Ishikawa (cell line): ENCODE results near the gene ZSCAN30.

ENCODE experiments used
- CEBPB ChIP-seq: IDR thresholded peaks from 2 replicates; pipeline ENCODE4 v1.6.1; 2012
- CREB1 ChIP-seq: IDR thresholded peaks from 2 replicates; pipeline ENCODE4 v1.6.1; 2012; ENCODE audit warnings: low read depth
- EGR1 ChIP-seq: IDR thresholded peaks from 2 replicates; pipeline ENCODE4 v1.6.1; 2012
- EP300 ChIP-seq: IDR thresholded peaks from 2 replicates; pipeline ENCODE4 v1.6.1; 2012; ENCODE audit warnings: borderline replicate concordance
- FOXM1 ChIP-seq: IDR thresholded peaks from 2 replicates; pipeline ENCODE4 v1.6.1; 2012; ENCODE audit warnings: low read depth, borderline replicate concordance
- NFIC ChIP-seq: IDR thresholded peaks from 2 replicates; pipeline ENCODE4 v1.6.1; 2012
- RAD21 ChIP-seq: IDR thresholded peaks from 2 replicates; pipeline ENCODE4 v1.6.1; 2012; ENCODE audit warnings: low read depth
- TAF1 ChIP-seq: IDR thresholded peaks from 2 replicates; pipeline ENCODE4 v1.6.1; 2012; ENCODE audit warnings: low read depth, mild to moderate bottlenecking
- TCF12 ChIP-seq: IDR thresholded peaks from 2 replicates; pipeline ENCODE4 v1.6.1; 2012; ENCODE audit warnings: low read depth
- TEAD4 ChIP-seq: IDR thresholded peaks from 2 replicates; pipeline ENCODE4 v1.6.1; 2012
- YY1 ChIP-seq: IDR thresholded peaks from 2 replicates; pipeline ENCODE4 v1.6.1; 2012; ENCODE audit warnings: low read depth
- ZBTB7A ChIP-seq: IDR thresholded peaks from 2 replicates; pipeline ENCODE4 v1.6.1; 2012; ENCODE audit warnings: low read depth
- TF ChIP-seq, protein P1 (sequence below): IDR thresholded peaks from 2 replicates; pipeline ENCODE4 v1.6.1; 2012
- TF ChIP-seq, protein P2 (sequence below): IDR thresholded peaks from 2 replicates; pipeline ENCODE4 v1.6.1; 2012
- TF ChIP-seq, protein P3 (sequence below): IDR thresholded peaks from 2 replicates; pipeline ENCODE4 v1.6.1; 2012; ENCODE audit warnings: low read depth, mild to moderate bottlenecking

ZSCAN30 gene

DNA sequence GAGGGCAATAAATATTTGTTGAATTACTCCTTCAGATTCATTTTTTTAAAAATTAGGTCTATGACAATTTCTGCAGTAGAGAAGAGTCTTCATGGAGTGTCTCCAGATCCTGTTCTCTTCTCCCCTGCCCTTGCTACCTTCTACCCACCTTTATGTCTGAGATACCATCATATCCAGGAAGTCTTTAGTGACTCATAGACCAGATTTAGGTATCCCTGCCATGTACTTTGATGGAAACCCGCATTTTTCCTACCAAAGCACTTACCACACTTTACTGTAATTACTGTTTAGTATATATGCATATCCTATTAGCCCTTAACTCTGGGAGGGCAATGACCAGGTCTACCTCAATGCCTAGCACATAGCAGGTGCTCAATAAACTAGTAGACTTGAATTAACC lies 37.6 kb downstream of the ZSCAN30 start:
- TF ChIP-seq RAD21 (no peak), EP300 (no peak), YY1 (no peak), CEBPB (no peak), FOXM1 (no peak), TEAD4 (no peak), CREB1 (no peak), EGR1 (no peak), ZBTB7A (no peak), TAF1 (no peak), NFIC (no peak), TCF12 (no peak)
- TF ChIP-seq, protein P1, sequence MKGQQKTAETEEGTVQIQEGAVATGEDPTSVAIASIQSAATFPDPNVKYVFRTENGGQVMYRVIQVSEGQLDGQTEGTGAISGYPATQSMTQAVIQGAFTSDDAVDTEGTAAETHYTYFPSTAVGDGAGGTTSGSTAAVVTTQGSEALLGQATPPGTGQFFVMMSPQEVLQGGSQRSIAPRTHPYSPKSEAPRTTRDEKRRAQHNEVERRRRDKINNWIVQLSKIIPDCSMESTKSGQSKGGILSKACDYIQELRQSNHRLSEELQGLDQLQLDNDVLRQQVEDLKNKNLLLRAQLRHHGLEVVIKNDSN, result no peak
- TF ChIP-seq, protein P2, sequence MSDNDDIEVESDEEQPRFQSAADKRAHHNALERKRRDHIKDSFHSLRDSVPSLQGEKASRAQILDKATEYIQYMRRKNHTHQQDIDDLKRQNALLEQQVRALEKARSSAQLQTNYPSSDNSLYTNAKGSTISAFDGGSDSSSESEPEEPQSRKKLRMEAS, result no peak
- TF ChIP-seq, protein P3, sequence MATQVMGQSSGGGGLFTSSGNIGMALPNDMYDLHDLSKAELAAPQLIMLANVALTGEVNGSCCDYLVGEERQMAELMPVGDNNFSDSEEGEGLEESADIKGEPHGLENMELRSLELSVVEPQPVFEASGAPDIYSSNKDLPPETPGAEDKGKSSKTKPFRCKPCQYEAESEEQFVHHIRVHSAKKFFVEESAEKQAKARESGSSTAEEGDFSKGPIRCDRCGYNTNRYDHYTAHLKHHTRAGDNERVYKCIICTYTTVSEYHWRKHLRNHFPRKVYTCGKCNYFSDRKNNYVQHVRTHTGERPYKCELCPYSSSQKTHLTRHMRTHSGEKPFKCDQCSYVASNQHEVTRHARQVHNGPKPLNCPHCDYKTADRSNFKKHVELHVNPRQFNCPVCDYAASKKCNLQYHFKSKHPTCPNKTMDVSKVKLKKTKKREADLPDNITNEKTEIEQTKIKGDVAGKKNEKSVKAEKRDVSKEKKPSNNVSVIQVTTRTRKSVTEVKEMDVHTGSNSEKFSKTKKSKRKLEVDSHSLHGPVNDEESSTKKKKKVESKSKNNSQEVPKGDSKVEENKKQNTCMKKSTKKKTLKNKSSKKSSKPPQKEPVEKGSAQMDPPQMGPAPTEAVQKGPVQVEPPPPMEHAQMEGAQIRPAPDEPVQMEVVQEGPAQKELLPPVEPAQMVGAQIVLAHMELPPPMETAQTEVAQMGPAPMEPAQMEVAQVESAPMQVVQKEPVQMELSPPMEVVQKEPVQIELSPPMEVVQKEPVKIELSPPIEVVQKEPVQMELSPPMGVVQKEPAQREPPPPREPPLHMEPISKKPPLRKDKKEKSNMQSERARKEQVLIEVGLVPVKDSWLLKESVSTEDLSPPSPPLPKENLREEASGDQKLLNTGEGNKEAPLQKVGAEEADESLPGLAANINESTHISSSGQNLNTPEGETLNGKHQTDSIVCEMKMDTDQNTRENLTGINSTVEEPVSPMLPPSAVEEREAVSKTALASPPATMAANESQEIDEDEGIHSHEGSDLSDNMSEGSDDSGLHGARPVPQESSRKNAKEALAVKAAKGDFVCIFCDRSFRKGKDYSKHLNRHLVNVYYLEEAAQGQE, result no peak

DNA sequence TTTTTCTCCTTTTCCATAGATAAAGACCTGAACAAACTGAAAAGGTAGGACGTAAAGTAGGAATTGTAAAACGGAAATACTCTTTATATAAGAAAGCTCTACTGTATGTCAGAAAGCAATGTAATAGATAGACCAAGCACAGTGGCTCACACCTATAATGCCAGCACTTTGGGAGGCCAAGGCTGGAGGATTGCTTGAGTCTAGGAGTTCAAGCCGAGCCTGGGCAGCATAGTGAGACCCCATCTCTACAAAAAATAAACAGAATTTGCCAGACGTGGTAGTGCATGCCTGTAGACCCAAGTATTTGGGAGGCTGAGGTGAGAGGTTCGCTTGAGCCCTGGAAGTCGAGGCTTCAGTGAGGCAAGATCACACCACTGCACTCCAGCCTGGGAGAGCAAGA lies 41.6 kb downstream of the ZSCAN30 start:
- TF ChIP-seq FOXM1, result no peak
- TF ChIP-seq YY1, result no peak
- TF ChIP-seq, protein P3, result no peak
- no peak for TF ChIP-seq EP300
- TF ChIP-seq NFIC, result no peak
- TF ChIP-seq, protein P1, result no peak
- TF ChIP-seq TAF1, result no peak
- TF ChIP-seq, protein P2, result no peak
- no peak for TF ChIP-seq TCF12
- TF ChIP-seq TEAD4, result no peak
- no peak for TF ChIP-seq RAD21
- TF ChIP-seq CREB1, result no peak
- no peak for TF ChIP-seq ZBTB7A
- no peak for TF ChIP-seq EGR1
- no peak for TF ChIP-seq CEBPB

DNA sequence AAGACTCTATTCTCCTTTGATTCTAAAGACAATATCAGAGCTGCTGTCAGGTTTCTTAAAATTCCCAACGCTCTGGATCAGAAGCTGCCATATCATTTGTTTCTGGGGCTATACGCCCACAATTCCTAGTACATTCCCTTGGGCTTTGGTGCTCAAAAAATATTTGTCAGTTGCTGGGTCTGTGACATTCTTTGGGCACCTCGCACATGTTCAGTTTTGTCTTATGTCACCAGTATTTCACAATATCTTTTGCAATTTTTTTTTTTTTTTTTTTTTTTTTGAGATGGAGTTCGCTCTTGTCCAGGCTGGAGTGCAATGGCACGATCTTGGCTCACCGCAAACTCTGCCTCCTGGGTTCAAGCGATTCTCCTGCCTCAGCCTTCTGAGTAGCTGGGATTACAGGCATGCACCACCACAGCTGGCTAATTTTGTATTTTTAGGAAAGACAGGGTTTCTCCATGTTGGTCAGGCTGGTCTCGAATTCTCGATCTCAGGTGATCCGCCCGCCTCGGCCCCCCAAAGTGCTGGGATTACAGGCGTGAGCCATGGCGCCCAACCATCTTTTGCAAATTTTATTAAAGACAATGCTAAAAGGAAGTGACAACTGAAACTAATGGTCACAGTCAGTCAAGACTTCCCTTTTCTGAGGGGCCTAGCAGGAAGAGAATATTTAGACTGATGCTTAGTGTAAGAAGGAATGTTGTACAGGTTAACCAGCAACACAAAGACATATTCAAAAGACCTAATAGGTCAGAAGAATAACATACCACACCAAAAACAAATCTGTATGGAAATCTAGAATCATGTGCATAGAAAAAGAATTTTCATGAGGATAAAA lies 42.4 kb downstream of the ZSCAN30 start:
- TF ChIP-seq YY1, result no peak
- TF ChIP-seq FOXM1, result no peak
- TF ChIP-seq RAD21, result no peak
- TF ChIP-seq, protein P2, result no peak
- TF ChIP-seq TEAD4, result no peak
- TF ChIP-seq, protein P1, result no peak
- no peak for TF ChIP-seq ZBTB7A
- no peak for TF ChIP-seq NFIC
- no peak for TF ChIP-seq TAF1
- TF ChIP-seq EP300, result no peak
- TF ChIP-seq CEBPB, result no peak
- TF ChIP-seq CREB1, result no peak
- no peak for TF ChIP-seq EGR1
- TF ChIP-seq, protein P3, result no peak
- no peak for TF ChIP-seq TCF12

DNA sequence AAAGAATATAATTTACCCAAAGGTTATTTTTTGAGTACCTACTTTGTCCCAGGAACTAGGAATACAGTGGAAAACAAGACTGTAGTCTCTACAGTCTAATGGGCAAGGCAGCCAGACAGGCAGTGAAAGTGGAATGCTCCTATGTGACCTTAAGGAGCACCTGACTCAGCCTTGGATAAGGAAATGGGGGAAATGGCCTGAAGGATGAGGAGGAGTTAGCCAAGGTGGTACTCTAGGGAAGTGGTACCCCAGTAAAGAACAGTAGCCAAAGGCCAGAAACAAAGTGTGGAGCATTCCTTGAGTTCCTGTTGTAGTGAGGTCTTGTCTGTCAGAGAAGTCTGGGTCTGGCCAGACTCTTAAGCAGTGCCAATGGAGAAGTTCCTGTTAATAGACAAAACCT lies 43.2 kb downstream of the ZSCAN30 start:
- TF ChIP-seq CEBPB (no peak), ZBTB7A (no peak), NFIC (no peak), TEAD4 (no peak), FOXM1 (no peak), CREB1 (no peak), TAF1 (no peak)
- TF ChIP-seq, protein P1, result no peak
